HL-60/S4 (cell line): ENCODE measurements around the gene ACAD8.

Experiments used
- in situ Hi-C: fragments of 300-500 bp; cut with MboI; formaldehyde crosslinking; loops from 2 replicates; pipeline ENCODE4 v1.14.3; 2022; ENCODE audit warnings: low sequenced_read_pairs

ACAD8 gene

GRCh38 chr11:134288486-134288885, 35.1 kb downstream of the ACAD8 start:
- in situ Hi-C loops = no loop called here

- in situ Hi-C loops = no loop called here
Measured at GRCh38 chr11:134289167-134289566, 35.8 kb downstream of the ACAD8 start.

GRCh38 chr11:134289789-134290188, 36.4 kb downstream of the ACAD8 start:
- in situ Hi-C loops = no loop called here

- in situ Hi-C loops = no loop called here
Measured at GRCh38 chr11:134290646-134291045, 37.3 kb downstream of the ACAD8 start.

- in situ Hi-C loops = no loop called here
Measured at GRCh38 chr11:134291196-134291595, 37.8 kb downstream of the ACAD8 start.

GRCh38 chr11:134292661-134293060, 39.3 kb downstream of the ACAD8 start:
- in situ Hi-C loops = no loop called here

- in situ Hi-C loops = no loop called here
Measured at GRCh38 chr11:134293119-134294113, 40.0 kb downstream of the ACAD8 start.

GRCh38 chr11:134294664-134295063, 41.3 kb downstream of the ACAD8 start:
- in situ Hi-C loops = no loop called here

GRCh38 chr11:134312223-134312622, 58.9 kb downstream of the ACAD8 start:
- in situ Hi-C loops = no loop called here

GRCh38 chr11:134312807-134313206, 59.4 kb downstream of the ACAD8 start:
- in situ Hi-C loops = no loop called here

- in situ Hi-C loops = no loop called here
Measured at GRCh38 chr11:134313379-134313778, 60.0 kb downstream of the ACAD8 start.

- in situ Hi-C loops = no loop called here
Measured at GRCh38 chr11:134313821-134314607, 60.6 kb downstream of the ACAD8 start.
